ENCODE results near the gene CASK.
A peak's percentile ranks its signal among the peaks of the same experiment; 100 is the strongest.

CASK gene

DNA sequence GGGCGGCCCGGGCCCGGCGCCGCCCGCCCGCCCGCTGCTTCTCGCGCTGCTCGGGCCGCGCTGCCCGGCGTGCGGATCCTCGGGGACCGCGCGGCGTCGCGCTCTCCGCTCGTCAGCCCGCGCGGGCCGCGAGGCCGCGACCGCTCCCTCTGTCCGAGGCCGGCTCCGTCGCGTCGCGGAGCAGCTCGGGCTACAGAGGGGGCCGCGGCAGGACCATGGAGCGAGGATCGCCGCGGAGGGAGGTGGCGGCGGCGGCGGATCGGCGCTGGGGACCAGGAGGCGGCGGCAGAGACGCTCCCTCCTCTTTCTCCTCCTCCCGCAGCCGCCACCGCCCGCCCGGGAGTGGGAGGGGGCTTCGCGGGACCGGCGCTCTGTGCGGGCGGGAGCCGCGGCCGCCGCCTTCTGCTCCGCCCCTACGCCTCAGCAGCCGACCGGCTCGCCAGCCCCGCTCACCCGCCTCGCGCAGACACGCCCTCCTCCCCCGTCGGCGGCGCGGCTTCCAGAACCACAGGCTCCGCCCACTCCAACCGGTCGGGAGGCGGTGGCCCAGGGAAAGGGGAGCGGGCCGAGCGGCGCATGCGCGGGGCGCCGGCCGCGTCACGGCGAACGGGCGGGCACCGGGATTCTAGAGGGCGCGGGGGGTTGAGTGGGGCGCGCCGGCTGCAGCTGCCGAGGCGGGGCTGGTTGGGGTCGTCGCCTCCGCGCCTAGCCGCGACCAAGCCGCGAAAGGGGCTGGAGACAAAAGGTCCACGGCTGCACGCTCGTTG, at the start of gene CASK:
Gene CASK (minus strand): TSS at position 344 of the 767 bp plus-strand sequence. CDS start 566 bp downstream, outside the sequence.
- DNase-seq (ENCODE audit: low read depth) = peak; percentile 92
- TF ChIP-seq, protein P1, sequence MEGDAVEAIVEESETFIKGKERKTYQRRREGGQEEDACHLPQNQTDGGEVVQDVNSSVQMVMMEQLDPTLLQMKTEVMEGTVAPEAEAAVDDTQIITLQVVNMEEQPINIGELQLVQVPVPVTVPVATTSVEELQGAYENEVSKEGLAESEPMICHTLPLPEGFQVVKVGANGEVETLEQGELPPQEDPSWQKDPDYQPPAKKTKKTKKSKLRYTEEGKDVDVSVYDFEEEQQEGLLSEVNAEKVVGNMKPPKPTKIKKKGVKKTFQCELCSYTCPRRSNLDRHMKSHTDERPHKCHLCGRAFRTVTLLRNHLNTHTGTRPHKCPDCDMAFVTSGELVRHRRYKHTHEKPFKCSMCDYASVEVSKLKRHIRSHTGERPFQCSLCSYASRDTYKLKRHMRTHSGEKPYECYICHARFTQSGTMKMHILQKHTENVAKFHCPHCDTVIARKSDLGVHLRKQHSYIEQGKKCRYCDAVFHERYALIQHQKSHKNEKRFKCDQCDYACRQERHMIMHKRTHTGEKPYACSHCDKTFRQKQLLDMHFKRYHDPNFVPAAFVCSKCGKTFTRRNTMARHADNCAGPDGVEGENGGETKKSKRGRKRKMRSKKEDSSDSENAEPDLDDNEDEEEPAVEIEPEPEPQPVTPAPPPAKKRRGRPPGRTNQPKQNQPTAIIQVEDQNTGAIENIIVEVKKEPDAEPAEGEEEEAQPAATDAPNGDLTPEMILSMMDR (IDR thresholded peaks at IDR 0.05; ENCODE audit: insufficient read depth, low read depth, low read length, missing control alignments) = no peak
- peak within 1 kb of the TSS; percentile 67 for H3K4me3 ChIP-seq (ENCODE audit: low read length)

DNA sequence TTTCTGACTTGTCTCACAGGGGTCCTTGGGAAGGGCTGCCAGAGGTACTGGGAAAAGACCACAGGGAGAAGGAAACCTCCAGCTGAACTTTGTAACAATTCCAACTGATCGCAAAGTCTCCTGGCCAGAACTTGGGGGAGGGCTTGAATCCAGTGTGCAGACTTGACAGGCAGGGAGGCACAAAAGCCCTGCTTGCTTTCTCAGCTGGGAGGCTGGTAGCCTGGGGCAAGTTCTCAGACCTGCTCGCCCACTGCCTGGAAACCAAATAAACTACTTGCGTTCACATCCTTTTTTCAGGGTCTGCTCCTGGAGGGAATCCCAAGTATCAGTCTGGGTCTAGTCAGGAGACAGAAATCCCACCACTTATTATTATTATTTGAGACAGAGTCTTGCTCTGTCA, 48.0 kb upstream of the CASK start:
- no peak for DNase-seq (ENCODE audit: low read depth)
- no peak overlapping the region for H3K4me3 ChIP-seq (ENCODE audit: low read length)
- TF ChIP-seq, protein P1 (IDR thresholded peaks at IDR 0.05; ENCODE audit: insufficient read depth, low read depth, low read length, missing control alignments) = no peak

DNA sequence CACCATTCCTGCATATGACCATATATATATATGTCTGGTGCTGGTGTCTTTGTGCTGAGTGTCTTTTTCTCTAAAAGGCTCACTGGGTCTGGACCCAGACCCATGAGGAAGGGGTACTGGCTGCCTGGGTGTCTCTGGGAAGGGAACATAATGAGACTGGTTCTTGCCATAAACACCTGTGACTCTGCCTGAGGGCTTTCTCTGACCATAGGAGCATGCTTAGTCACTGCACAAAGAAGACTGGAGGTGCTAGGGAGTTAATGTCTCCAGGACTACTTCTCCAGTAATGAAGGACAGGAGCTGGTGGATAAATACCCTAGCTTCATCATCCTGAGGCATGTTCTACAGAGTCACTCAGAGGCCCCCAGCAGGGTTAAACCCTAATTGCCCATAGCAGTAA, 47.1 kb upstream of the CASK start:
- DNase-seq (ENCODE audit: low read depth) = no peak
- TF ChIP-seq, protein P1 (IDR thresholded peaks at IDR 0.05; ENCODE audit: insufficient read depth, low read depth, low read length, missing control alignments) = no peak
- no peak overlapping the region for H3K4me3 ChIP-seq (ENCODE audit: low read length)

DNA sequence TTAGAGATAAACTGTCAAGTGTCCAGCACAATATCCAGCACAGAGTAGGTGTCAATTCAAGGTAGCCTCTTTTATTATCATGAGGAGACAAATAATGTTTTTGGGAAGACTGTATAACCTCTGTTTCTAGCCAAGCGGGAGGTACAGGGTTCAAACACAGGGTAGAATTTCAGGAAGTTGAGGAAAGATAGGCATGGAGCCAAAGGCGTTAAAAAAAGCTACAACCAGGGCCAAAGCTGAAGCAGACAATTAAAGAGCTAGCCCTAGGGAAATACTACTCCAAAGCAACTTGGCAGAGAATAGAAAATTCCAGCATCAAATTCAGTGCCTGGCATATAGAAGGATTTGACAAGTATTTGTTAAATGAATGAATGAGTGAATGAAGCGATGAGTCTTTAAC, 40.0 kb upstream of the CASK start:
- no peak overlapping the region for H3K4me3 ChIP-seq (ENCODE audit: low read length)
- TF ChIP-seq, protein P1 (IDR thresholded peaks at IDR 0.05; ENCODE audit: insufficient read depth, low read depth, low read length, missing control alignments) = no peak
- DNase-seq (ENCODE audit: low read depth) = no peak

- peak; percentile 32 for DNase-seq (ENCODE audit: low read depth)
- no peak overlapping the region for H3K4me3 ChIP-seq (ENCODE audit: low read length)
- TF ChIP-seq, protein P1 (IDR thresholded peaks at IDR 0.05; ENCODE audit: insufficient read depth, low read depth, low read length, missing control alignments) = no peak
Observed at GRCh38 chrX:41960142-41960541, 36.8 kb upstream of the CASK start.

DNA sequence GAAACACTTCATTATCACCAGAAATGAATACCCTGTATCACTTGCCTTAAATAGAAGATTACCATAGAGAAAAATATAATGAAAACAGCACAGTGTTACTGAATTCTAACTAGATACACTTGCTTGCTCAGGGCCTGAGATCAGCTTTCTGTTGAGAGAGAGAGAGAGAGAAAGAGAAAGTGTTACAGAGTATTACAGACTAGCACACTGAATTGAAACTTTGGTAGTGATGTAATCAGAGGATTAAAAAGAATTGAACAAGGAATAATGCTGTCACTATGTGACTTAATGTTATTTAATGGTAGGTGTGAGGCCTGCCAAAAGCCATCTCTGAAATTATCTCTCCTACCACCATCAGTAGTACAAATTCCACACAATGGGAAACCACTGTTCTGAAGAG, 35.5 kb upstream of the CASK start:
- DNase-seq (ENCODE audit: low read depth) = no peak
- TF ChIP-seq, protein P1 (IDR thresholded peaks at IDR 0.05; ENCODE audit: insufficient read depth, low read depth, low read length, missing control alignments) = no peak
- H3K4me3 ChIP-seq (ENCODE audit: low read length) = no peak overlapping the region

DNA sequence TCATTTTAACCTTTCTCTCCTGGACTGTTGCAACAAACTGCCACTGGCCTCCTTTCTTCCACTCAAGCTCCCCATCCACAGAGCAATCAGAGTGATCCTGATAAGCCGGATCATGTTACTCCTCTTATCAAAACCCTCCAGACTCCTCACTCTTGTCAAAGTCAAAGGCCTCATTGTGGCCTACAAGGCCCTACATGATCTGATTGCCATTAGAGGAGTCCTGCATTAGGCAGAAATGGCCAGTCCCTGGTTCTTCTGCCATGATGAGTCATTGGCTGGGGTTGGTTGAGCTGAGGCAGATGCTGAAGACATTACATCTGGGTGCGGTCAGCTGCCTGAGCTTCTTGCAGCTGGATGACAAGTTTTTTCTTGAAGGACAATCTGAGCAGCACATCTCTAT, 32.7 kb upstream of the CASK start:
- TF ChIP-seq, protein P1 (IDR thresholded peaks at IDR 0.05; ENCODE audit: insufficient read depth, low read depth, low read length, missing control alignments) = no peak
- H3K4me3 ChIP-seq (ENCODE audit: low read length) = no peak overlapping the region
- DNase-seq (ENCODE audit: low read depth) = peak; percentile 38
